H1 (cell line): Measurements from ENCODE around the gene OTOF. TPM values are rescaled to one million over a fixed set of nuclear protein-coding genes. Genes with fewer than 3 reads are reported as not detected.

Source experiments
- BCL11A ChIP-seq, 2 experiments: IDR thresholded peaks; one replicate each; pipeline ENCODE4 v1.6.1; 2011; ENCODE audit warnings: low read depth in 2 of 2, low read length in 2 of 2, mild to moderate bottlenecking in 2 of 2
- CHD2 ChIP-seq: IDR thresholded peaks from 2 replicates; pipeline ENCODE4 v1.6.1; 2012; ENCODE audit warnings: low read length, improper control_type of control experiment
- CHD7 ChIP-seq: fragments of 300-600 bp; sonication (generic); IDR thresholded peaks from 2 replicates; pipeline ENCODE4 v1.7.1; 2012; ENCODE audit warnings: low read length, moderate library complexity, mild to moderate bottlenecking, inconsistent platforms; ENCODE audit not compliant: insufficient replicate concordance
- EZH2 ChIP-seq: fragments of 200-600 bp; sonication (generic); IDR thresholded peaks from 2 replicates; pipeline ENCODE4 v1.7.1; 2012; ENCODE audit warnings: low read depth, mild to moderate bottlenecking, moderate library complexity, low read length, inconsistent platforms; ENCODE audit not compliant: severe bottlenecking
- NANOG ChIP-seq: IDR thresholded peaks from 2 replicates; pipeline ENCODE4 v1.6.1; 2011; ENCODE audit warnings: low read length, low read depth, mild to moderate bottlenecking, inconsistent platforms; ENCODE audit not compliant: insufficient read depth, poor library complexity, severe bottlenecking
- RFX5 ChIP-seq: IDR thresholded peaks from 2 replicates; pipeline ENCODE4 v1.6.1; 2011; ENCODE audit warnings: low read depth, low read length, improper control_type of control experiment, borderline replicate concordance
- RXRA ChIP-seq: IDR thresholded peaks from 2 replicates; pipeline ENCODE4 v1.6.1; 2011; ENCODE audit warnings: low read depth, mild to moderate bottlenecking, low read length, moderate library complexity; ENCODE audit not compliant: insufficient read depth
- polyA plus RNA-seq, 7 experiments: library from polyadenylated mRNA; depleted of rRNA in 3 of 7; stranded (reverse) in 5 of 7; unstranded in 2 of 7; fragments of >200 nt in 5 of 7; fragments of 200-250 nt in 2 of 7; gene quantifications; 1 replicate in 5 of 7; 2 replicates in 1 of 7; 4 replicates in 1 of 7; pipeline versions ENCODE4 v1.2.1 to v1.2.3, GENCODE V29; 2011 to 2013; ENCODE audit warnings: missing spikeins in 2 of 7, mixed read lengths in 2 of 7
- total RNA-seq: library from RNA; stranded (reverse); fragmentation: NEBNext Ultra II Directional; extraction: Animal tissue kit (Norgen Biotek cat#: 25700); gene quantifications from 2 replicates; pipeline ENCODE4 v1.2.1, GENCODE V29; 2021
- TF ChIP-seq, protein P1 (sequence below), 3 experiments: IDR thresholded peaks; 1 replicate in 2 of 3; 2 replicates in 1 of 3; pipeline versions ENCODE4 v1.5.1 to v1.6.1; 2011; ENCODE audit warnings: low read length in 3 of 3, mild to moderate bottlenecking in 3 of 3, inconsistent platforms in 2 of 3, low read depth in 1 of 3, moderate library complexity in 1 of 3; ENCODE audit not compliant: insufficient read depth in 1 of 3; ENCODE audit errors: control extremely low read depth in 1 of 3

OTOF gene
- total and polyA plus RNA-seq, 2 of the 8 experiments (the other 6 are each of a cell fraction or from before 2014, with no cell fraction given): 0.06 TPM; not detected in 1

- no peak for TF ChIP-seq CHD7
- TF ChIP-seq RXRA: no peak
- TF ChIP-seq RFX5: no peak
- no peak for TF ChIP-seq CHD2
- TF ChIP-seq BCL11A (IDR thresholded peaks at IDR 0.05; ENCODE audit: low read depth in 2 of 2, low read length in 2 of 2): no peak
- TF ChIP-seq NANOG: no peak
- TF ChIP-seq EZH2: no peak
- TF ChIP-seq, protein P1, sequence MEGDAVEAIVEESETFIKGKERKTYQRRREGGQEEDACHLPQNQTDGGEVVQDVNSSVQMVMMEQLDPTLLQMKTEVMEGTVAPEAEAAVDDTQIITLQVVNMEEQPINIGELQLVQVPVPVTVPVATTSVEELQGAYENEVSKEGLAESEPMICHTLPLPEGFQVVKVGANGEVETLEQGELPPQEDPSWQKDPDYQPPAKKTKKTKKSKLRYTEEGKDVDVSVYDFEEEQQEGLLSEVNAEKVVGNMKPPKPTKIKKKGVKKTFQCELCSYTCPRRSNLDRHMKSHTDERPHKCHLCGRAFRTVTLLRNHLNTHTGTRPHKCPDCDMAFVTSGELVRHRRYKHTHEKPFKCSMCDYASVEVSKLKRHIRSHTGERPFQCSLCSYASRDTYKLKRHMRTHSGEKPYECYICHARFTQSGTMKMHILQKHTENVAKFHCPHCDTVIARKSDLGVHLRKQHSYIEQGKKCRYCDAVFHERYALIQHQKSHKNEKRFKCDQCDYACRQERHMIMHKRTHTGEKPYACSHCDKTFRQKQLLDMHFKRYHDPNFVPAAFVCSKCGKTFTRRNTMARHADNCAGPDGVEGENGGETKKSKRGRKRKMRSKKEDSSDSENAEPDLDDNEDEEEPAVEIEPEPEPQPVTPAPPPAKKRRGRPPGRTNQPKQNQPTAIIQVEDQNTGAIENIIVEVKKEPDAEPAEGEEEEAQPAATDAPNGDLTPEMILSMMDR (IDR thresholded peaks at IDR 0.05; ENCODE audit: control extremely low read depth in 1 of 3, insufficient read depth in 1 of 3, low read depth in 1 of 3, low read length in 3 of 3): no peak
Measured at GRCh38 chr2:26507088-26507487, 29.2 kb upstream of the OTOF start (continued).
